BLaER1 treated with 17β-estradiol and CSF1 and Interleukin-3, amounts not matched to agents 10 nM and 100 nM (cell line): ENCODE data around the gene RNF150.
"Not testable (repeated sequence)": the region's sequence is repeated elsewhere in the genome, so short reads cannot be mapped to it uniquely, and the experiment has no call there.

Experiments used
- H3K27ac ChIP-seq, 11 experiments: shearing (Covaris generic); formaldehyde crosslinking; 2 replicates each; pipeline ENCODE4 v1.8.1; 2022
- H3K27me3 ChIP-seq, 11 experiments: shearing (Covaris generic); formaldehyde crosslinking; 2 replicates each; pipeline ENCODE4 v1.8.1; 2022
- H3K36me3 ChIP-seq, 11 experiments: shearing (Covaris generic); formaldehyde crosslinking; 2 replicates each; pipeline ENCODE4 v1.8.1; 2022
- H3K4me1 ChIP-seq, 10 experiments: shearing (Covaris generic); formaldehyde crosslinking; 2 replicates each; pipeline ENCODE4 v1.8.1; 2022
- H3K4me2 ChIP-seq, 11 experiments: shearing (Covaris generic); formaldehyde crosslinking; 2 replicates each; pipeline ENCODE4 v1.8.1; 2022
- H3K4me3 ChIP-seq, 10 experiments: shearing (Covaris generic); formaldehyde crosslinking; 2 replicates each; pipeline ENCODE4 v1.8.1; 2022
- H3K9ac ChIP-seq, 11 experiments: shearing (Covaris generic); formaldehyde crosslinking; 2 replicates each; pipeline ENCODE4 v1.8.1; 2022
- H3K9me3 ChIP-seq, 11 experiments: shearing (Covaris generic); formaldehyde crosslinking; replicated peaks in 1 of 11; 2 replicates each; pipeline ENCODE4 v1.8.1; 2022
- H4K20me1 ChIP-seq, 11 experiments: shearing (Covaris generic); formaldehyde crosslinking; 2 replicates each; pipeline ENCODE4 v1.8.1; 2022
- Cebpa-rat ChIP-seq, 11 experiments: shearing (Covaris generic); IDR thresholded peaks; 2 replicates each; pipeline ENCODE4 v1.8.1; 2022

RNF150 gene

DNA sequence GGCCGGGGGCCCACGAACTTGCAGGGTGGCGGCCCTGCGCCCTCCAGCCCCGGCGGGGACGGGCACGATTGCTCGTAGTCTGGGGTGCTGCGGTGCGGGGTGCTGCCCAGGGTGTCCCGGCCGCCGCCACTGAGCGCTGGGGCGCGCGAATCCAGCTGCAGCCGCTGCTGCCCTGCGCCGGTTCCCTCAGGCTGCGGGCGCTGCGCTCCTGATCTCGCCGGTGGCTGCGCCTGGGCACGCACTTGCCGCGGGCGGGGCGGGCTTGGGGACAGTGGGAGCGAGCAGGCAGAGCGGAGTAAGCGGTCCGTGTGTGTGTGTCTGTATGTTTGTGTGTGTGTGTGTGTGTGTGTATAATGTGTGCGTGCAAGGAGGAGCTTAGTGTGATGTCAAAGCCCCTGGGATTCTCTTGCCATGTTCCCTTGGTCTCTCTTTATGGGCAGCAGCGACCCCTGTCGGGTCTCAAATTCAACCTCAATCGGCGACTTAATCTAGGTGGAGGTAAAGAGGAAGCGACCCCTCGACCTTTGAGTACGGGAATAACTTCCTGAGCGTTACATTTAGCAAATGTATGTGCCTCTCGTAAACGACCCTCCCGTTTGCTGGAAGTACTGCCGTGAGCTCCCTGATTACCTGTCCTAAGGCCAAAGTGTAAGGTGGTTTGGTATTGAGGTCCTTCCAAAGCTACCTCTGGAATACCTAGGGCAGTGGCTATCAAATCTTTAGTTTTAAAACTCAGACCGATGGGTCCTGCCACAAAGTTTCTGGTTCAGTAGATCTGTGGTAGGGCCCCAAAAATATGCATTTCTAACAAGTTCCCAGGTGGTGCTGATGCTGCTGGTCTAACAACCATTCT is at the start of gene RNF150:
Gene RNF150 (minus strand): TSS at position 324 of the 853 bp plus-strand sequence.
- no peaks in the 10 kb centered on the region for H3K9me3 ChIP-seq
- peaks cover 10 to 33% (median 29%) of the 10 kb centered on the region in 10 experiments; a peak in 19 of 20 replicates for H3K4me1 ChIP-seq
- peak within 1 kb of the TSS in 9 of 11 experiments; percentile 63 to 84 (median 73); a peak in 17 of 22 replicates for H3K27ac ChIP-seq
- H3K4me3 ChIP-seq: peak within 1 kb of the TSS; percentile 69 to 90 (median 82)
- H3K27me3 ChIP-seq: peaks cover 7 to 15% (median 10%) of the 10 kb centered on the region in 11 experiments; a peak in 17 of 22 replicates
- TF ChIP-seq Cebpa-rat (IDR thresholded peaks at IDR 0.05): no peak
- H3K9ac ChIP-seq: peak within 1 kb of the TSS; percentile 70 to 86 (median 82)
- H4K20me1 ChIP-seq: no peaks in the 10 kb centered on the region
- H3K36me3 ChIP-seq: no peaks in the 10 kb centered on the region
- H3K4me2 ChIP-seq: peak within 1 kb of the TSS; percentile 89 to 97 (median 94)

DNA sequence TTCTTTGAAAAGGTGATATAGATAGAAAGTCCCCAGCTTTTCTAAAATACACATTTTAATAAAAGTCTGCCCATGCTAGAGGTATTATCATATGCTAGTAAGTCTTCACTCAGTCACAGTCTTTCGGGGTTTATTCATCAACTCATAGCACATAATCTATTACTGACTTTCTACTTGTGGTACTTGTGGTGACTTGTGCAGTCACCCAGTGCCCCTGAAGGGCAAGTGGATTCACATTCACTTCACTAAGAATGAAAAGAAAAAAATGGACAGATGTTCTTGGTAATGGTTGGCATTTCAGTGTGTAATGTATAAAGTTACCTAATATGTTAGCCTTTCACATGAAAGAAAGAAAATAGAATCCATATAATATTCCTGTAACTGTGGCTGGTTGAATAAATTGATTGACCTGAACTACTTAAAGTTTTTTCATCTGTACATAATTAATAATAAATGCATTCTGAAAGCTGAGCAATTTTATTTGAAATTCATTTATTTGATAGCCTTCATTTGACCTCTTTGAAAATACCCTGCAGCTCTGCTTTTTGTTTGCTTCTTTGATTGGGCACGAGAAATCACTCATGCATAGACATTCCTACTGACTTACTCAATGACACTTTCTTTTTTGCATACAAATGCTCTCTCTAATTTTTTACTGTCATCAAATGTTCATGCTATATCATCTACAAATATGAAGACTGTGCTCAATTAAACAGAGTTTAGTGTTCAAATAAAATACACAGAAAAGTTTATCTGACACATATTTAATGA is 47.9 kb upstream of the RNF150 start:
- no peaks in the 10 kb centered on the region for H4K20me1 ChIP-seq
- no peak overlapping the region for H3K9ac ChIP-seq
- H3K4me1 ChIP-seq: no peaks in the 10 kb centered on the region
- no peak overlapping the region for H3K27ac ChIP-seq
- no peak overlapping the region for H3K4me2 ChIP-seq
- no peak overlapping the region for H3K4me3 ChIP-seq
- no peaks in the 10 kb centered on the region for H3K9me3 ChIP-seq
- TF ChIP-seq Cebpa-rat (IDR thresholded peaks at IDR 0.05): no peak
- H3K27me3 ChIP-seq: no peaks in the 10 kb centered on the region
- H3K36me3 ChIP-seq: no peaks in the 10 kb centered on the region

DNA sequence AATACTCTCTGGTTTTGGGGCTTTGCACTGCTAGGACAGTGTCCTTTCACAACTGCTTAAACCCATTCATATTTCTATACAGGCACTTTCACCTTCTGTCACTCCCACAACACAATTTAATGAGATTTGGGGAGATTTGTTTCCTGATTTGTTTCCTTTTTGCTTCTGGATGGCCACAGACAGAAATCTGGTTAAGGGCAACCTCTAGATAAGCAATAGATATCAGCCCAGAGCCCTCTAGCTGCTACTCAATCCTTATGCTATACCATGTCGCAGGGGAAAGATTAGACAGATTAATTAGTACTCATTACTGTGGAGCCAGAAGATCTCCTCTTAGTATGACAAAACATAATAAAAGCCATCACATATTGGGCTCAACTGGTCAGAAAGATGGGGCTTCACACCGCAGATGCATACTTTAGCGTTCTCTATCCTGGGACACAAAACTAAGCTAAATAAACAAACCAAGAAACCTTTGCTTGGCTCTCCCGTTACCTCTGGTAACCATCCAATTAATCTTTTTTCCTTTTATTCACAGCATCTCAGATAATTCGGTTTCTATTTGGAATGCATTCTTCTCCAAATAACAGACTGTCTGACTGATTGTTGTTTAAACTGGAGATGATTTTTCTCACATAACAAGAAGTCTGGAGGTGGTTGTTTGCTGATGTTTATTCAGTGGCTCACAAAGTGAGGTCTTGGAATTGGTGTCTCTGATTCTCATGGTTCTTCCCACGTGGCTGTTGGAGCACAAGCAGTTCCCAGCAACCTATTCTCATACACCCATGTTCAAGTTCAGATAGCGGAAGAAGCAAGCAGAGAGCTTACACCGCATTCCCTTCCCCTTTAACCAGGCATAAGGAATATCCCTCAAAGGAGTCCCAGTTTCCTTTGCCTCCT is 46.5 kb upstream of the RNF150 start:
- H3K27ac ChIP-seq: no peak overlapping the region
- peaks cover 0 to 10% (median under 1%) of the 10 kb centered on the region in 10 experiments; a peak in 9 of 20 replicates for H3K4me1 ChIP-seq
- no peaks in the 10 kb centered on the region for H3K27me3 ChIP-seq
- H3K4me3 ChIP-seq: no peak overlapping the region
- H3K9ac ChIP-seq: no peak overlapping the region
- H3K36me3 ChIP-seq: no peaks in the 10 kb centered on the region
- no peaks in the 10 kb centered on the region for H3K9me3 ChIP-seq
- no peak overlapping the region for H3K4me2 ChIP-seq
- H4K20me1 ChIP-seq: no peaks in the 10 kb centered on the region
- TF ChIP-seq Cebpa-rat (IDR thresholded peaks at IDR 0.05): no peak

DNA sequence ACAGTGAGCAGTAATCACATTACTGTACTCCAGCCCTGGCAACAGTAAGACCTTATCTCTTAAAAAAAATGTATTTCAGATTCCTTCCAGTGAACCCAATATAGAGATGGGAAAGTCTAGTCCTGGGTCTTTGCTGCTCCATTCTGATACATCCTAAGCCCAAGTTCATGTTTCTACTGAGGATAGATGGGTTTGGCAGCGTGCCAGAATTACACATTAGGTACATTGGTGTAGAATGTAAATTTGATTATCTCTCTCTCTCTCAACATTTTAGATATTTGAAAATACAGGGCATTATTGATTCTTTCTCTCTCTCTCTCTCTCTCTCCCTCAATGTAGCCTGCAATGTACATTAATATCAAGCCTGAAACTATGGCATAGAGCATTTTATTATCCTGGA is 43.9 kb upstream of the RNF150 start:
- Histone ChIP-seq H3K27ac (no peak overlapping the region), H3K9me3 (no peaks in the 10 kb centered on the region), H3K9ac (no peak overlapping the region), H3K36me3 (no peaks in the 10 kb centered on the region), H3K4me3 (no peak overlapping the region), H3K27me3 (no peaks in the 10 kb centered on the region), H3K4me1 (peaks cover 0 to 28% (median 4%) of the 10 kb centered on the region in 10 experiments; a peak in 9 of 20 replicates), H3K4me2 (no peak overlapping the region), H4K20me1 (no peaks in the 10 kb centered on the region)
- TF ChIP-seq Cebpa-rat (IDR thresholded peaks at IDR 0.05): no peak

DNA sequence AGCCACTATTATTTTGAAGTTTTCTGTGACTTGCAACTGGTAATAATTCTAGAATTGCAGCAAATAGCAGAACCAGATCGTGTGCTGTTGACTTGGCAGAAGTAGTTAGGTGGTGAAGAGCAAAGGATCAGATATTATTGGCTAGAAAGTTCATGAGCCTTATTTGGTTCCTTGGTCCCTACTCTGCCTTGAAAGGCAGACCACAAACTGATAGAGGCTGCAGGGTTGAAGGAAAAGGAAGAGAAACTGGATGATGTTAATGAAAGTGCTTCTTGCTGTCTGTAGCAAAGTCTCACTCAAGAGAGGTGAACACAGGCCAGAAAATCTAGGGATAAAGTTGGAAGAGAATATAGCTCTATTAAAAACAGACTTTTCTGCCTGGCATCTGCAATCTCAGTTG is 41.2 kb upstream of the RNF150 start:
- no peak for TF ChIP-seq Cebpa-rat (IDR thresholded peaks at IDR 0.05)

DNA sequence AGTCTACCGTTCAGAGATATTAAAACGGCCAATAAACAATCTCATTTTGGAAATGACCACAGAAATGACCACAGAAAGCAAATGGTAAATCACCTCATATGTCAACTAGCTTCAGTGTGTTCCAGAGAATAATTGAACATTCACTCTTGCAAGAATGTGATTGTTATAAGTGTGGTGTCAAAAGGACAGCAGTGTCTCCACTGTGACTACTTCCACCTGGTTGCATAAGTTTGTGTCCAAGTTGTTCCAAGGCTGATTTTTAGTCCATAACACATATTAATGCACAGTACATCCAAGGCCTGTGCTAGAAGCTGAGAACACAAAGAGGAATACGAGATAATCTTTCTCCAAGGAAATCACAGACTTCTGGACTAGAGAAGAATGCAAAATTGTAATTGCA is 37.4 kb upstream of the RNF150 start:
- Histone ChIP-seq H3K27ac (no peak overlapping the region), H3K9me3 (peaks cover 7 to 29% (median 10%) of the 10 kb centered on the region in 11 experiments; a peak in 21 of 22 replicates), H3K36me3 (no peaks in the 10 kb centered on the region), H3K4me2 (no peak overlapping the region), H4K20me1 (no peaks in the 10 kb centered on the region), H3K27me3 (no peaks in the 10 kb centered on the region), H3K4me3 (no peak overlapping the region), H3K9ac (no peak overlapping the region), H3K4me1 (peaks cover 0 to 28% (median 4%) of the 10 kb centered on the region in 10 experiments; a peak in 9 of 20 replicates)
- TF ChIP-seq Cebpa-rat (IDR thresholded peaks at IDR 0.05): no peak

More for the DNA sequence above, 41.2 kb upstream of the RNF150 start:
- peak overlapping the region in 7 of 11 experiments; percentile 7 to 70 (median 55); a peak in 10 of 22 replicates for H3K4me2 ChIP-seq
- H4K20me1 ChIP-seq: no peaks in the 10 kb centered on the region
- peaks cover 0 to 28% (median 4%) of the 10 kb centered on the region in 10 experiments; a peak in 9 of 20 replicates for H3K4me1 ChIP-seq
- peaks cover 0 to 7% (median under 1%) of the 10 kb centered on the region in 11 experiments; a peak in 9 of 22 replicates for H3K9me3 ChIP-seq
- no peaks in the 10 kb centered on the region for H3K27me3 ChIP-seq
- H3K9ac ChIP-seq: peak overlapping the region in 2 of 11 experiments; percentile 2 to 20; a peak in 2 of 22 replicates
- no peak overlapping the region for H3K4me3 ChIP-seq
- H3K27ac ChIP-seq: peak overlapping the region in 3 of 11 experiments; percentile 20 to 58 (median 48); a peak in 5 of 22 replicates
- no peaks in the 10 kb centered on the region for H3K36me3 ChIP-seq

DNA sequence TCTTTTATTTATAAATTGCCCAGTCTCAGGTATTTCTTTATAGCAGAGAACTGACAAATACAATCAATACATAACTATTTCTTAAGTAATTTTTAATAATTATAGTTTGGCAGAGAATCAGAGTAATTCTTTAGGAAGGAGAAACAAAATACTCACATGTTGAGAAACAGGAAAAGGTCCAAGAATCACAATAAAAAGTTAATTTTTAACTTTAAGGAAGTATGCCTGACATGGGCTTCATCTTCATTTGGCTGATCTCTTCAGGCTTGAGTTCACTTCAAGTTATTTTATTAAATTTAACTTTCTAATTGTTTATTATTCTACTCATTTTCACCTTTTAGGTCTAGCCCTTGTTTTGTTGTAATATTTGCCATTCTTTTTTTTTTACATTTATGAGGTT is 36.1 kb upstream of the RNF150 start:
- TF ChIP-seq Cebpa-rat (IDR thresholded peaks at IDR 0.05): no peak
- Histone ChIP-seq H3K27ac (no peak overlapping the region), H3K4me3 (no peak overlapping the region), H3K4me1 (peaks cover 0 to 15% (median 2%) of the 10 kb centered on the region in 10 experiments; a peak in 9 of 20 replicates), H3K36me3 (no peaks in the 10 kb centered on the region), H4K20me1 (no peaks in the 10 kb centered on the region), H3K4me2 (no peak overlapping the region), H3K9ac (no peak overlapping the region), H3K27me3 (no peaks in the 10 kb centered on the region), H3K9me3 (peaks cover 7 to 29% (median 10%) of the 10 kb centered on the region in 11 experiments; a peak in 21 of 22 replicates)

DNA sequence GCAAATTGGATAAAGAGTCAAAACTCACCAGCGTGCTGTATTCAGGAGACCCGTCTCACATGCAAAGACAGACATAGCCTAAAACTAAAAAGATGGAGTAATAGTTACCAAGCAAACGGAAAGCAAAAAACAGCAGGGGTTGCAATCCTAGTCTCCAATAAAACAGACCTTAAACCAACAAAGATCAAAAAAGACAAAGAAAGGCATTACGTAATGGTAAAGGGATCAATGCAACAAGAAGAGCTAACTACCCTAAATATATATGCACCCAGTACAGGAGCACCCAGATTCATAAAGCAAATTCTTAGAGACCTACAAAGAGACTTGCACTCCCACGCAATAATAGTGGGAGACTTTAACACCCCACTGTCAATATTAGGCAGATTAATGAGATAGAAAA is 31.7 kb upstream of the RNF150 start:
- H3K27ac ChIP-seq, H3K27me3 ChIP-seq, H4K20me1 ChIP-seq, H3K4me1 ChIP-seq, H3K9ac ChIP-seq, H3K36me3 ChIP-seq, H3K4me3 ChIP-seq, H3K4me2 ChIP-seq: not testable (repeated sequence)
- H3K9me3 ChIP-seq: peaks cover 7 to 38% (median 19%) of the 10 kb centered on the region in 11 experiments
